WI38 (cell line): ENCODE data around the gene KCTD4.
"Not testable (repeated sequence)": the region's sequence is repeated elsewhere in the genome, so short reads cannot be mapped to it uniquely, and the experiment has no call there.

Experiments used
- H3K4me3 ChIP-seq: 2 replicates; pipeline ENCODE4 v1.5.1; 2011; ENCODE audit warnings: low read depth, mild to moderate bottlenecking, control low read depth, low read length
- TF ChIP-seq, protein P1 (sequence below): IDR thresholded peaks from 2 replicates; pipeline ENCODE4 v1.5.1; 2012; ENCODE audit warnings: low read depth, mild to moderate bottlenecking, control low read depth, low read length

The KCTD4 gene

DNA sequence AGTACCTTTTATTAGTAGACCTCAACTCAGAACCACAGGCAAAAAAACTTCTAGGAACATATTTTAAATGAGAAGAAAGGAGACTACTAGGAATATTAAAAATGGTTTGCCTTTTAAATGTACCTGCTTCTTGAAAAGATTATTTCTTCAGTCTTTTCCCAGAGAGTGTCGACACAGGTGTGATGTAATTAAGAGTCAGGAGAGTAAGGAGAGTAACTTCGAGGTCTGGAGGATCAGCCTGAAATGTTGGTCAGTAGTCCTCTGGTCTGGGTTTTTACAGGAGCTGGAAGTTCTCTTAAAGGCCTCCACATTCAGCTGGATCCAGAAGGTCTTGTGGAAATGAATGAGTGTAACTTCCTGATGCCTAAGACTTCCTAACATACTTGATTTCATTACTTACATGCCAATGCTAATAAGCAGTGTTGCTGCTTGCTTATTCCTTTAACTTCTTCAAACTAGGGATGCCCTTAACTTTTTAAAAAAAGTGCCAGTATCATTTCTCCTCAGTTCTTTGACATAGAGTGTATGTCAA is at the start of gene KCTD4:
KCTD4 (minus strand) TSS at position 345 of the 532 bp plus-strand sequence. CDS start 6,478 bp downstream, outside the sequence.
- TF ChIP-seq, protein P1, sequence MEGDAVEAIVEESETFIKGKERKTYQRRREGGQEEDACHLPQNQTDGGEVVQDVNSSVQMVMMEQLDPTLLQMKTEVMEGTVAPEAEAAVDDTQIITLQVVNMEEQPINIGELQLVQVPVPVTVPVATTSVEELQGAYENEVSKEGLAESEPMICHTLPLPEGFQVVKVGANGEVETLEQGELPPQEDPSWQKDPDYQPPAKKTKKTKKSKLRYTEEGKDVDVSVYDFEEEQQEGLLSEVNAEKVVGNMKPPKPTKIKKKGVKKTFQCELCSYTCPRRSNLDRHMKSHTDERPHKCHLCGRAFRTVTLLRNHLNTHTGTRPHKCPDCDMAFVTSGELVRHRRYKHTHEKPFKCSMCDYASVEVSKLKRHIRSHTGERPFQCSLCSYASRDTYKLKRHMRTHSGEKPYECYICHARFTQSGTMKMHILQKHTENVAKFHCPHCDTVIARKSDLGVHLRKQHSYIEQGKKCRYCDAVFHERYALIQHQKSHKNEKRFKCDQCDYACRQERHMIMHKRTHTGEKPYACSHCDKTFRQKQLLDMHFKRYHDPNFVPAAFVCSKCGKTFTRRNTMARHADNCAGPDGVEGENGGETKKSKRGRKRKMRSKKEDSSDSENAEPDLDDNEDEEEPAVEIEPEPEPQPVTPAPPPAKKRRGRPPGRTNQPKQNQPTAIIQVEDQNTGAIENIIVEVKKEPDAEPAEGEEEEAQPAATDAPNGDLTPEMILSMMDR, result no peak
- H3K4me3 ChIP-seq, result peak within 1 kb of the TSS; percentile 12; the same call in 1 of the 2 replicates

DNA sequence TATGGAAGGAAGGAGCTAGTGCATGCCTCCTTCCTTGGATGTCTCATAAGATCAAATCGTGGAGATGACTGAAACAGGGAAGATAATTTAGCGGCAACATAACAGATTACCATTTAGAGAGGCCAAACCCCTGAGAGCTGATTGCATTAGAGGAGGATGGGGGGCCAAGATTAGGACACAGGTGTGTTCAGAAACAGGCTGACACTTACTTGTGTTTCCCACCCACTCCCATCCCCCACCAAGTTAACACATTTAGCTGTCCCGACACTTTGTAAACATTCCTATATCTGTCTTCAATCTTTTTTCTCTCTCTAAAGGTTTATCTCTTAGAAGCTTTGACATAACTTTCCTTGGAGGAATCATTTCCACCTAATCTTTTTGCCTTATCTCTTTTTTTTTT is 48.8 kb upstream of the KCTD4 start:
- H3K4me3 ChIP-seq, result no peak overlapping the region
- TF ChIP-seq, protein P1, result no peak

DNA sequence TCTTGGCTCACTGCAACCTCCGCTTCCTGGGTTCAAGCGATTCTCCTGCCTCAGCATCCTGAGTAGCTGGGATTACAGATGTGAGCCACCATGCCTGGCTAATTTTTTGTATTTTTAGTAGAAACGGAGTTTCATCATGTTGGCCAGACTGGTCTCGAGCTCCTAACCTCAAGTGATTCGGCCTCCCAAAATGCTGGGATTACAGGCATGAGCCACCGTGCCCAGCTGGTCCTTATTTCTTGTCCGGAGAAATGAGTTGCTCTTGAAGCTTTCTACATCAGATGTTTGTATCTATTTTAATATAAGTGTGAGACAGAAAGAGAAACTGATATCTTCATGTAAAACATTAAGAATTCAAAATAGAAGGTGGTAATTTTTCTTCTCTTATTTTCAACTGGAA is 43.9 kb upstream of the KCTD4 start:
- H3K4me3 ChIP-seq, result not testable (repeated sequence)

DNA sequence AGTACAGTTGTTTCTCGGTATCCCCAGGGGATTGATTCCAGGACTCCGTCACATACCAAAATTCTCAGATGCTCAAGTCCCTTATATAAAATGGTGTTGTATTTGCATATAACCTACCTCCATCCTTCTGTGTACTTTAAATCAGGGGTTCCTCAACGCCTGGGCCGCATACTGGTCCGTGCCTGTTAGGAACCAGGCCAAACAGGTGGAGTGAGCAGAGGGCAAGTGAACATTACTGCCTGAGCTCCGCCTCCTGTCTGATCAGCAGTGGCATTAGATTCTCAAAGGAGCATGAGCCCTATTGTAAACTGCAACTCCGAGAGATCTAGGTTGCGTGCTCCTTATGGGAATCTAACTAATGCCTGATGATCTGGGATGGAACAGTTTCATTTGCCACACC is 42.2 kb upstream of the KCTD4 start:
- no peak overlapping the region for H3K4me3 ChIP-seq
- TF ChIP-seq, protein P1, result no peak

DNA sequence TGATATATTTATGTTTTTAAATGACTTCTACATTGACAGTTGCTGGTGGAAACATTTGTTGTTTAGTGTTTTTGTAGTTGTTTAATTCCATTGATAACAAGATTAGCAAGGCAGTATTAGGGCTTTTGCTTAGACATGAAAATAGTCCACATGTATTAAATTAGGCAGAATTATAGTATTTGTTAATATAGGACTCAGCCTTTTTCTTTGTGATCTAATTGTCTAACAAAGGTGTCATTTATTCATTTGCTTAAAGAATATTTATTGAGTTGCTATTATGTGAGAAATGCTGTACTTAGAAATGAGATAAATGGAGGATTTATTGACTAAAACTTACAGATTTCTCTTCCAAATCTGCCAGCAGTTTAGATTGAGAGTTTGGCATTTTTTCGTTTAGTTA is 41.7 kb upstream of the KCTD4 start:
- TF ChIP-seq, protein P1, result no peak

DNA sequence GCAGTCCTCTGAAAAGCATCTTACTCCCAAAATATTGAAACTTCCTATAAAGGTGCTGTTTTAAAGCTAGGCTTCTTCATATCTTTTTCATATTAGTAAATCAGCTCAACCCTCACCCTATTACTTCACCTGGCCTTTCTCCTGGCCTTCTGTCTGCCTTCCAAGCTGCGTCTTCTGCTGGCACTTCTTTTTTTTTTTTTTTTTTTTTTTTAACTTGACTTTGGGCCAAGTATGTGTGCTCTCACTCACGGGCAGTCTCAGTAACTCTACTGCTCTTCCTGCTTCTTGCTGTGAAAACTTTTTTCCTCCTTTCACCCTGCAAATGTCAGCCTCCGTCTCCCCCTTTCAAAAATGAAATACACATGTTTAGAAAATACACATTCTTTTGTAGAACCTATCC is 41.2 kb upstream of the KCTD4 start:
- no peak overlapping the region for H3K4me3 ChIP-seq
- TF ChIP-seq, protein P1, result no peak

More for the DNA sequence above, 41.7 kb upstream of the KCTD4 start:
- H3K4me3 ChIP-seq, result no peak overlapping the region

DNA sequence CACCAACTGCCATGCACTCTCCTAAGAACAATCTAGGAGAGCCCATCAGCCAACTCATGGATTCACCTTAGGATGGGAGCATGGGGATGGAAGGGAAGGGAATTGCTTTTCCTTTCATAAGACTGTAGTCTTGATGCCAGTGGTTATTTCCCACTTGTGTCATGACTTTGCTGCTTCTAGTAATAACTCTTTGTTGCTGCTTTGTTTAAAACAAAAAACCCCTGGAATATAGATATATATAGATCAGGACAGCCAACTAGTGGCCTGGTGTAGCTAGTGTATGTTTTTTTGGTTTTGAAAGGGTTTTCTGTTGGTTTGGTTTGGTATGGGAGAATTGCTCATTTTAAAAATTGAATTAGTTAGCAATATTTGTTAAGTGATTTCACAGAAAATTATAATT is 39.3 kb upstream of the KCTD4 start:
- TF ChIP-seq, protein P1, result no peak
- H3K4me3 ChIP-seq, result no peak overlapping the region
